IMR-90 (cell line): ENCODE data around the gene ST3GAL5. TPM values are rescaled to one million over a fixed set of nuclear protein-coding genes. Genes with fewer than 3 reads are reported as not detected.

Source experiments
- ATAC-seq: fragments of 200-7000 bp; cut with Tn5 transposase; 2 replicates; pipeline ENCODE4 v1.9.1; 2020; ENCODE audit warnings: low read depth, mild to moderate bottlenecking, moderate library complexity
- BruUV-seq: library from RNA; stranded (reverse); fragments of 400-500 nt; replicated peaks from 2 replicates; lab custom pipeline; 2021; lab: Mats Ljungman, UMichigan
- CTCF ChIA-PET: fragments of 300-600 bp; formaldehyde crosslinking; extraction: SDS; loops from one replicate; lab custom pipeline; 2021; ENCODE audit warnings: antibody characterized with exemption; lab: Yijun Ruan, JAX
- POLR2A ChIA-PET: fragments of 300-600 bp; sonication (Branson Sonifier 250); formaldehyde crosslinking; loops from one replicate; lab custom pipeline; 2022; ENCODE audit warnings: antibody characterized with exemption; ENCODE audit not compliant: unreplicated experiment; lab: Charles Lee
- DNase-seq: peaks from one replicate; pipeline ENCODE4 v3.0.0; 2013
- H2AFZ ChIP-seq: replicated peaks from 2 replicates; pipeline ENCODE3; 2013; ENCODE audit warnings: low read length, mild to moderate bottlenecking; ENCODE audit not compliant: poor library complexity
- H2AK5ac ChIP-seq: 2 replicates; pipeline ENCODE4 v1.6.1; 2013; ENCODE audit warnings: low read depth, low read length, inconsistent platforms
- H2AK9ac ChIP-seq: replicated peaks from 2 replicates; pipeline ENCODE3; 2013; ENCODE audit warnings: mild to moderate bottlenecking, low read depth, low read length, moderate library complexity; ENCODE audit not compliant: poor library complexity
- H2BK120ac ChIP-seq: 2 replicates; pipeline ENCODE4 v1.6.1; 2013; ENCODE audit warnings: low read depth, low read length, inconsistent platforms
- H2BK15ac ChIP-seq: 3 replicates; pipeline ENCODE4 v1.6.1; 2013; ENCODE audit warnings: low read depth, low read length, inconsistent platforms
- H2BK20ac ChIP-seq: 2 replicates; pipeline ENCODE4 v1.6.1; 2013; ENCODE audit warnings: low read depth, mild to moderate bottlenecking, inconsistent platforms, low read length, moderate library complexity
- H2BK5ac ChIP-seq: 2 replicates; pipeline ENCODE4 v1.6.1; 2013; ENCODE audit warnings: mild to moderate bottlenecking, low read depth, low read length, inconsistent platforms; ENCODE audit not compliant: poor library complexity, severe bottlenecking
- H3K14ac ChIP-seq: replicated peaks from 2 replicates; pipeline ENCODE4 v1.6.1; 2013; ENCODE audit warnings: low read depth, low read length, inconsistent platforms
- H3K18ac ChIP-seq: 2 replicates; pipeline ENCODE4 v1.6.1; 2013; ENCODE audit warnings: low read depth, low read length, control low read depth
- H3K23ac ChIP-seq: 2 replicates; pipeline ENCODE4 v1.6.1; 2013; ENCODE audit warnings: low read depth, low read length, inconsistent platforms
- H3K27ac ChIP-seq: 2 replicates; pipeline ENCODE4 v1.5.1; 2013; ENCODE audit warnings: mild to moderate bottlenecking, control low read depth, low read length; ENCODE audit not compliant: insufficient read depth
- H3K27me3 ChIP-seq: 2 replicates; pipeline ENCODE4 v1.6.1; 2013; ENCODE audit warnings: low read length; ENCODE audit not compliant: control insufficient read depth, insufficient read depth
- H3K36me3 ChIP-seq: 2 replicates; pipeline ENCODE4 v1.6.1; 2013; ENCODE audit warnings: low read length, mixed read lengths; ENCODE audit not compliant: control insufficient read depth, insufficient read depth
- H3K4ac ChIP-seq: 2 replicates; pipeline ENCODE4 v1.6.1; 2013; ENCODE audit warnings: low read depth, low read length, inconsistent platforms
- H3K4me1 ChIP-seq: 2 replicates; pipeline ENCODE4 v1.6.1; 2013; ENCODE audit warnings: low read length, mixed read lengths; ENCODE audit not compliant: control insufficient read depth, insufficient read depth
- H3K4me2 ChIP-seq: 2 replicates; pipeline ENCODE4 v1.6.1; 2013; ENCODE audit warnings: low read depth, mild to moderate bottlenecking, control low read depth, low read length, moderate library complexity
- H3K4me3 ChIP-seq: 2 replicates; pipeline ENCODE4 v1.5.1; 2013; ENCODE audit warnings: low read depth, mild to moderate bottlenecking, control low read depth, low read length, moderate library complexity; ENCODE audit not compliant: insufficient read depth
- H3K56ac ChIP-seq: 2 replicates; pipeline ENCODE4 v1.6.1; 2013; ENCODE audit warnings: low read length, inconsistent platforms; ENCODE audit not compliant: insufficient read depth; ENCODE audit errors: extremely low read depth
- H3K79me1 ChIP-seq, 2 experiments: 2 replicates each; pipeline ENCODE4 v1.6.1; 2013; ENCODE audit warnings: low read length in 2 of 2, inconsistent platforms in 1 of 2, low read depth in 1 of 2
- H3K9ac ChIP-seq: 2 replicates; pipeline ENCODE4 v1.6.1; 2013; ENCODE audit warnings: low read depth, low read length, control low read depth
- H3K9me1 ChIP-seq: 2 replicates; pipeline ENCODE4 v1.6.1; 2013; ENCODE audit warnings: low read length, inconsistent platforms; ENCODE audit not compliant: insufficient read depth
- H3K9me3 ChIP-seq: 2 replicates; pipeline ENCODE4 v1.6.1; 2013; ENCODE audit warnings: low read length; ENCODE audit not compliant: control insufficient read depth, insufficient read depth
- H4K20me1 ChIP-seq: 2 replicates; pipeline ENCODE4 v1.6.1; 2013; ENCODE audit warnings: low read length, inconsistent platforms; ENCODE audit not compliant: insufficient read depth
- H4K5ac ChIP-seq: 2 replicates; pipeline ENCODE4 v1.6.1; 2013; ENCODE audit warnings: mild to moderate bottlenecking, low read depth, low read length, control low read depth
- H4K8ac ChIP-seq, 2 experiments: 2 replicates each; pipeline ENCODE4 v1.6.1; 2013; ENCODE audit warnings: low read depth in 2 of 2, low read length in 2 of 2, control low read depth in 1 of 2, inconsistent platforms in 1 of 2
- H4K91ac ChIP-seq: 2 replicates; pipeline ENCODE4 v1.6.1; 2013; ENCODE audit warnings: low read depth, low read length, inconsistent platforms; ENCODE audit not compliant: insufficient read depth
- BHLHE40 ChIP-seq: fragments of 150-350 bp; IDR thresholded peaks from 2 replicates; pipeline ENCODE4 v1.6.1; 2016; ENCODE audit warnings: mild to moderate bottlenecking, low read depth, low read length
- CTCF ChIP-seq: conservative IDR thresholded peaks from 2 replicates; pipeline ENCODE4 v1.5.1; 2012; ENCODE audit warnings: mild to moderate bottlenecking, low read depth, low read length, improper control_type of control experiment
- FOS ChIP-seq: fragments of 150-350 bp; IDR thresholded peaks from 2 replicates; pipeline ENCODE4 v1.6.1; 2016; ENCODE audit warnings: low read depth, low read length
- NFE2L2 ChIP-seq: fragments of 150-350 bp; IDR thresholded peaks from 2 replicates; pipeline ENCODE4 v1.6.1; 2016; ENCODE audit warnings: low read depth, mild to moderate bottlenecking, low read length
- RAD21 ChIP-seq: IDR thresholded peaks from 2 replicates; pipeline ENCODE4 v1.6.1; 2012; ENCODE audit warnings: low read length, improper control_type of control experiment
- SMC3 ChIP-seq: fragments of 150-350 bp; IDR thresholded peaks from 2 replicates; pipeline ENCODE4 v1.6.1; 2016; ENCODE audit warnings: low read depth, mild to moderate bottlenecking, antibody characterized with exemption, low read length, moderate library complexity
- USF2 ChIP-seq: fragments of 150-350 bp; IDR thresholded peaks from 2 replicates; pipeline ENCODE4 v1.6.1; 2017; ENCODE audit warnings: mild to moderate bottlenecking, antibody characterized with exemption, low read length, low read depth
- WGBS, 2 experiments: methylation state at CpG; one replicate each; pipeline versions ENCODE4 v1.1.5 to v1.1.7; 2013; ENCODE audit warnings: missing lambda C conversion rate in 2 of 2; ENCODE audit not compliant: insufficient read length in 1 of 2; ENCODE audit errors: extremely low coverage in 2 of 2; 5-methylcytosine and 5-hydroxymethylcytosine counted together
- dilution Hi-C: fragments of 300-500 bp; cut with HindIII; formaldehyde crosslinking; loops from one replicate; pipeline ENCODE4 v1.14.3; 2018; ENCODE audit warnings: low sequenced_read_pairs; ENCODE audit not compliant: unreplicated experiment
- in situ Hi-C: fragments of 300-500 bp; cut with MboI; formaldehyde crosslinking; loops from 3 replicates; pipeline ENCODE4 v1.14.3; 2019; ENCODE audit warnings: low sequenced_read_pairs, inconsistent platforms, mixed read lengths
- intact Hi-C: fragments of 100-400 bp; cut with micrococcal nuclease; formaldehyde crosslinking; loops from 2 replicates; pipeline ENCODE4 v1.10.0; 2022
- polyA plus RNA-seq, 3 experiments: library from polyadenylated mRNA; depleted of rRNA; stranded (reverse); fragments of >200 nt; gene quantifications; 2 replicates each; pipeline ENCODE4 v1.2.3, GENCODE V29; 2012; ENCODE audit warnings: low replicate concordance in 1 of 3
- total RNA-seq: library from RNA; depleted of rRNA; stranded (reverse); fragments of >200 nt; gene quantifications from 2 replicates; pipeline ENCODE4 v1.2.3, GENCODE V29; 2012

Gene ST3GAL5
- total and polyA plus RNA-seq, 2 of the 4 experiments (the other 2 are of a cell fraction): 16.8 to 21.0 TPM

GRCh38 chr2:85926526-85926925 is 37.7 kb upstream of the ST3GAL5 start:
- H2BK120ac ChIP-seq: no peak overlapping the region
- no peak overlapping the region for H4K5ac ChIP-seq
- no peak overlapping the region for H3K4me3 ChIP-seq
- H3K4me2 ChIP-seq: no peak overlapping the region
- no peak overlapping the region for H2AK5ac ChIP-seq
- H2AK9ac ChIP-seq: no peak overlapping the region
- no peak overlapping the region for H3K9ac ChIP-seq
- CTCF ChIA-PET: no interaction called here
- H3K18ac ChIP-seq: no peak overlapping the region
- no peak overlapping the region for H2BK15ac ChIP-seq
- no peak overlapping the region for H2BK20ac ChIP-seq
- H3K36me3 ChIP-seq: no peaks in the 10 kb centered on the region
- H3K23ac ChIP-seq: no peak overlapping the region
- H3K9me1 ChIP-seq: peaks cover 6% of the 10 kb centered on the region; the same call in 1 of the 2 replicates
- no peaks in the 10 kb centered on the region for H3K79me1 ChIP-seq
- POLR2A ChIA-PET: no interaction called here
- no peak overlapping the region for H2AFZ ChIP-seq
- ATAC-seq (no peak), DNase-seq (no peak)
- no peaks in the 10 kb centered on the region for H4K20me1 ChIP-seq
- no peak overlapping the region for H4K91ac ChIP-seq
- no peak overlapping the region for H3K4ac ChIP-seq
- TF ChIP-seq RAD21: no peak
- no peak for TF ChIP-seq SMC3
- no peak for TF ChIP-seq FOS
- no peak for TF ChIP-seq CTCF
- TF ChIP-seq NFE2L2: no peak
- no peak for TF ChIP-seq BHLHE40
- no peak for TF ChIP-seq USF2
- H3K14ac ChIP-seq: no peak overlapping the region
- H3K9me3 ChIP-seq: no peaks in the 10 kb centered on the region
- no peak overlapping the region for H2BK5ac ChIP-seq
- no peak overlapping the region for H4K8ac ChIP-seq
- H3K27ac ChIP-seq: no peak overlapping the region
- peaks cover 15% of the 10 kb centered on the region for H3K4me1 ChIP-seq
- intact Hi-C loops: loop anchor here (10.0 kb wide), 1 partner anchor 62 kb away; no protein-coding TSS in a partner anchor
- in situ Hi-C loops: no loop called here
- dilution Hi-C loops: no loop called here
- BruUV-seq: no TSS peak
- no peak overlapping the region for H3K56ac ChIP-seq
- no peaks in the 10 kb centered on the region for H3K27me3 ChIP-seq
- no CpG with 5 or more reads among the region's 5 CpGs for WGBS, 2 experiments
